H1 (cell line): ENCODE results near the gene FKBP10. TPM values are rescaled to one million over a fixed set of nuclear protein-coding genes. Genes with fewer than 3 reads are reported as not detected.

Experiments
- CTCF ChIA-PET: fragments of 300-600 bp; sonication (Branson Sonifier 250); formaldehyde crosslinking; loops from one replicate; lab custom pipeline; 2021; ENCODE audit not compliant: partially characterized antibody; lab: Charles Lee
- POLR2A ChIA-PET: fragments of 300-600 bp; sonication (Branson Sonifier 250); formaldehyde crosslinking; loops from one replicate; lab custom pipeline; 2021; ENCODE audit warnings: inconsistent platforms; ENCODE audit not compliant: partially characterized antibody; lab: Charles Lee
- DNase-seq, 2 experiments: peaks; one replicate each; pipeline versions ENCODE4 v3.0.0 to v3.0.0-alpha.2; 2010 to 2022; ENCODE audit warnings: low spot score in 2 of 2, low read depth in 1 of 2, mixed read lengths in 1 of 2
- FAIRE-seq: peaks from 2 replicates; lab custom pipeline; 2011; peaks lifted over from hg19 to GRCh38; lab: Jason Lieb, UNC
- H2AFZ ChIP-seq: 2 replicates; pipeline ENCODE4 v1.8.1; 2012; ENCODE audit warnings: low read length, inconsistent platforms
- H2AK5ac ChIP-seq: 2 replicates; pipeline ENCODE4 v1.6.1; 2013; ENCODE audit warnings: low read depth, low read length
- H2BK120ac ChIP-seq: replicated peaks from 2 replicates; pipeline ENCODE3; 2013; ENCODE audit warnings: low read depth, low read length, inconsistent platforms
- H2BK12ac ChIP-seq: 2 replicates; pipeline ENCODE4 v1.6.1; 2013; ENCODE audit warnings: low read depth, low read length
- H2BK15ac ChIP-seq: 2 replicates; pipeline ENCODE4 v1.6.1; 2013; ENCODE audit warnings: low read length
- H2BK20ac ChIP-seq: 2 replicates; pipeline ENCODE4 v1.6.1; 2013; ENCODE audit warnings: low read length
- H2BK5ac ChIP-seq: 2 replicates; pipeline ENCODE4 v1.6.1; 2013; ENCODE audit warnings: low read depth, low read length
- H3K14ac ChIP-seq: 2 replicates; pipeline ENCODE4 v1.6.1; 2013; ENCODE audit warnings: inconsistent platforms; ENCODE audit not compliant: insufficient read length
- H3K18ac ChIP-seq: 2 replicates; pipeline ENCODE4 v1.6.1; 2013; ENCODE audit warnings: low read length; ENCODE audit errors: extremely low read depth
- H3K23ac ChIP-seq: 2 replicates; pipeline ENCODE4 v1.6.1; 2013; ENCODE audit warnings: inconsistent platforms; ENCODE audit not compliant: insufficient read length
- H3K23me2 ChIP-seq: 2 replicates; pipeline ENCODE4 v1.6.1; 2013; ENCODE audit warnings: low read depth, low read length
- H3K27ac ChIP-seq: 2 replicates; pipeline ENCODE4 v1.6.1; 2011; ENCODE audit warnings: low read depth, low read length, inconsistent platforms
- H3K27me3 ChIP-seq, 4 experiments: replicated peaks in 1 of 4; 1 replicate in 1 of 4; 2 replicates in 3 of 4; pipeline versions ENCODE4 v1.6.1 to v1.8.1; 2011 to 2013; ENCODE audit warnings: low read length in 3 of 4, mild to moderate bottlenecking in 3 of 4, inconsistent platforms in 2 of 4, mixed read lengths in 2 of 4, moderate library complexity in 1 of 4; ENCODE audit not compliant: control insufficient read depth in 3 of 4, insufficient read depth in 3 of 4; ENCODE audit errors: extremely low read depth in 1 of 4
- H3K36me3 ChIP-seq, 4 experiments: 2 replicates each; pipeline versions ENCODE4 v1.6.1 to v1.8.1; 2011 to 2013; ENCODE audit warnings: mild to moderate bottlenecking in 4 of 4, low read length in 3 of 4, moderate library complexity in 2 of 4, control low read depth in 1 of 4, inconsistent platforms in 1 of 4; ENCODE audit not compliant: insufficient read depth in 4 of 4, control insufficient read depth in 2 of 4
- H3K4ac ChIP-seq: replicated peaks from 2 replicates; pipeline ENCODE3; 2013; ENCODE audit warnings: low read length, low read depth, mixed read lengths, inconsistent platforms; ENCODE audit not compliant: insufficient read length
- H3K4me1 ChIP-seq, 4 experiments: replicated peaks in 1 of 4; 1 replicate in 1 of 4; 2 replicates in 3 of 4; pipeline versions ENCODE4 v1.6.1 to v1.8.1; 2011 to 2013; ENCODE audit warnings: low read length in 3 of 4, inconsistent platforms in 2 of 4, mixed read lengths in 1 of 4; ENCODE audit not compliant: insufficient read depth in 4 of 4, control insufficient read depth in 3 of 4
- H3K4me2 ChIP-seq, 2 experiments: 2 replicates each; pipeline versions ENCODE4 v1.6.1 to v1.8.1; 2011 to 2013; ENCODE audit warnings: low read depth in 2 of 2, low read length in 2 of 2, control low read depth in 1 of 2, inconsistent platforms in 1 of 2, mild to moderate bottlenecking in 1 of 2; ENCODE audit not compliant: insufficient read depth in 1 of 2
- H3K4me3 ChIP-seq, 4 experiments: fragments of 200-600, 300-600 bp in 1 of 4; sonication (generic), shearing (Covaris generic), sonication (Bioruptor Twin) in 1 of 4; 2 replicates each; pipeline versions ENCODE4 v1.5.1 to v1.8.1; 2011 to 2016; ENCODE audit warnings: low read length in 4 of 4, low read depth in 3 of 4, control low read depth in 2 of 4, inconsistent platforms in 2 of 4, mild to moderate bottlenecking in 2 of 4, mixed read lengths in 1 of 4, moderate library complexity in 1 of 4; ENCODE audit not compliant: insufficient read depth in 2 of 4; ENCODE audit errors: extremely low read depth in 1 of 4
- H3K56ac ChIP-seq: replicated peaks from 2 replicates; pipeline ENCODE3; 2013; ENCODE audit warnings: low read depth, mild to moderate bottlenecking, mixed read lengths, low read length, inconsistent platforms; ENCODE audit not compliant: insufficient read length
- H3K79me1 ChIP-seq: 2 replicates; pipeline ENCODE4 v1.6.1; 2013; ENCODE audit warnings: low read depth, low read length, control low read depth
- H3K79me2 ChIP-seq, 2 experiments: 2 replicates each; pipeline versions ENCODE4 v1.6.1 to v1.8.1; 2012 to 2013; ENCODE audit warnings: low read length in 2 of 2, mild to moderate bottlenecking in 2 of 2, inconsistent platforms in 1 of 2; ENCODE audit not compliant: insufficient read depth in 2 of 2, control insufficient read depth in 1 of 2
- H3K9ac ChIP-seq, 4 experiments: replicated peaks in 1 of 4; 1 replicate in 1 of 4; 2 replicates in 3 of 4; pipeline versions ENCODE4 v1.6.1 to v1.8.1; 2011 to 2013; ENCODE audit warnings: low read depth in 3 of 4, low read length in 3 of 4, control low read depth in 2 of 4, mild to moderate bottlenecking in 2 of 4, moderate library complexity in 2 of 4, inconsistent platforms in 1 of 4; ENCODE audit errors: extremely low read depth in 1 of 4
- H3K9me3 ChIP-seq, 2 experiments: 2 replicates each; pipeline versions ENCODE4 v1.6.1 to v1.8.1; 2012 to 2013; ENCODE audit warnings: mild to moderate bottlenecking in 2 of 2, moderate library complexity in 2 of 2, control low read depth in 1 of 2, inconsistent platforms in 1 of 2, low read depth in 1 of 2, low read length in 1 of 2, mixed read lengths in 1 of 2; ENCODE audit not compliant: insufficient read depth in 2 of 2
- H4K20me1 ChIP-seq, 2 experiments: replicated peaks in 1 of 2; 2 replicates each; pipeline versions ENCODE3 to v1.8.1; 2011 to 2013; ENCODE audit warnings: inconsistent platforms in 2 of 2, low read length in 2 of 2, mild to moderate bottlenecking in 1 of 2; ENCODE audit not compliant: insufficient read depth in 2 of 2, control insufficient read depth in 1 of 2
- H4K5ac ChIP-seq: 2 replicates; pipeline ENCODE4 v1.6.1; 2013; ENCODE audit warnings: low read length, low read depth, mixed read lengths, inconsistent platforms; ENCODE audit not compliant: insufficient read length
- H4K8ac ChIP-seq: 2 replicates; pipeline ENCODE4 v1.8.0; 2013; ENCODE audit warnings: mild to moderate bottlenecking, moderate library complexity, low read length, inconsistent platforms; ENCODE audit not compliant: insufficient read depth; ENCODE audit errors: extremely low read depth
- H4K91ac ChIP-seq: replicated peaks from 2 replicates; pipeline ENCODE3; 2013; ENCODE audit warnings: low read length, mixed read lengths, inconsistent platforms; ENCODE audit not compliant: insufficient read length
- CBX8 ChIP-seq: fragments of 300-800, 300-1000 bp; sonication (generic); IDR thresholded peaks from 2 replicates; pipeline ENCODE4 v1.7.1; 2016; ENCODE audit warnings: low read depth, low read length, borderline replicate concordance
- HDAC6 ChIP-seq: IDR thresholded peaks from one replicate; pipeline ENCODE4 v1.7.1; 2012; ENCODE audit warnings: low read depth, mild to moderate bottlenecking, inconsistent platforms, low read length, moderate library complexity
- SUZ12 ChIP-seq: fragments of 200-600 bp; sonication (generic); IDR thresholded peaks from 2 replicates; pipeline ENCODE4 v1.6.1; 2012; ENCODE audit warnings: mild to moderate bottlenecking, inconsistent platforms, low read length, moderate library complexity, mixed read lengths
- WGBS, 2 experiments: shearing (Covaris generic) in 1 of 2; methylation state at CpG; one replicate each; pipeline versions ENCODE4 v1.1.6 to v1.1.7; 2013 to 2015; ENCODE audit warnings: low lambda C conversion rate in 2 of 2, mixed read lengths in 2 of 2, inconsistent platforms in 1 of 2, low coverage in 1 of 2, missing lambda C conversion rate in 1 of 2; ENCODE audit not compliant: insufficient replicate concordance in 2 of 2, insufficient coverage in 1 of 2, insufficient read length in 1 of 2; ENCODE audit errors: extremely low coverage in 1 of 2, missing lambda C conversion rate in 1 of 2; 5-methylcytosine and 5-hydroxymethylcytosine counted together
- polyA plus RNA-seq, 7 experiments: library from polyadenylated mRNA; depleted of rRNA in 3 of 7; stranded (reverse) in 5 of 7; unstranded in 2 of 7; fragments of >200 nt in 5 of 7; fragments of 200-250 nt in 2 of 7; gene quantifications; 1 replicate in 5 of 7; 2 replicates in 1 of 7; 4 replicates in 1 of 7; pipeline versions ENCODE4 v1.2.1 to v1.2.3, GENCODE V29; 2011 to 2013; ENCODE audit warnings: missing spikeins in 2 of 7, mixed read lengths in 2 of 7
- total RNA-seq: library from RNA; stranded (reverse); fragmentation: NEBNext Ultra II Directional; extraction: Animal tissue kit (Norgen Biotek cat#: 25700); gene quantifications from 2 replicates; pipeline ENCODE4 v1.2.1, GENCODE V29; 2021
- TF ChIP-seq, protein P1 (sequence below): IDR thresholded peaks from 2 replicates; pipeline ENCODE4 v1.6.1; 2012; ENCODE audit warnings: low read length, inconsistent platforms

FKBP10 gene
- total and polyA plus RNA-seq, 2 of the 8 experiments (the other 6 are each of a cell fraction or from before 2014, with no cell fraction given): 173 to 283 TPM

DNA sequence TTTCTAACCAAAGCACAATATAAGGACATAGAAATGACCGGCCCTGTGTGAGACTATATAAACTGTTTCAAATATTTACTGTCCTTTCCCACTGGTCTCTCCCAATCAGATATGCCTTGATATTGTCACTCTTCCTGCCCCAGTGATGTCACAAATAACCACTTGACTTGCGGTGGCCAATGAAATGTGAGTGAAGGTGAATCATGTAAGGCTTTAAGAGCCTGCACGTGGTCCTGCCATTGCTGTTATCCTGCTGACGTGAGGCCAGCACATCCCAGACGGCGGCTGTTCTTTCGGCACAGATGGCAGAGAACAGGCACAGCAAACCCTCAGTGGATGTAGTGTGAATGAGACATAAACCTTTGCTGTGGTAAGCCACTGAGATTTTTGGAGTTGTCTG is 57.8 kb downstream of the FKBP10 start:
- Histone ChIP-seq H4K5ac (no peak overlapping the region), H3K4me2 (no peak overlapping the region), H3K23me2 (no peaks in the 10 kb centered on the region), H2BK120ac (no peak overlapping the region), H2BK5ac (no peak overlapping the region), H3K79me2 (no peaks in the 10 kb centered on the region), H3K56ac (no peak overlapping the region), H4K8ac (no peak overlapping the region), H3K4ac (no peak overlapping the region), H3K4me1 (no peaks in the 10 kb centered on the region), H3K23ac (no peak overlapping the region), H4K20me1 (peaks cover 0 to 11% of the 10 kb centered on the region in 2 experiments), H3K9ac (no peak overlapping the region), H2BK12ac (no peak overlapping the region), H2BK15ac (no peak overlapping the region), H3K18ac (no peak overlapping the region), H2AK5ac (no peak overlapping the region), H3K27ac (no peak overlapping the region), H3K9me3 (peaks cover 0 to under 1% of the 10 kb centered on the region in 2 experiments; a peak in 1 of 4 replicates), H3K27me3 (no peaks in the 10 kb centered on the region), H3K79me1 (no peaks in the 10 kb centered on the region; the same call in 1 of the 2 replicates), H3K36me3 (peaks cover 35 to 75% (median 72%) of the 10 kb centered on the region in 4 experiments), H3K14ac (no peak overlapping the region), H3K4me3 (no peak overlapping the region), H2BK20ac (no peak overlapping the region), H4K91ac (no peak overlapping the region), H2AFZ (no peak overlapping the region)
- ChIA-PET POLR2A (interaction anchor here (1.1 to 2.1 kb wide), 2 partner anchors 51 to 182 kb away, joined by 3 to 5 read pairs; no protein-coding TSS in a partner anchor), CTCF (interaction anchor here (0.6 to 1.4 kb wide), 3 partner anchors 11 to 44 kb away, joined by 3 read pairs; no protein-coding TSS in a partner anchor)
- no peak for FAIRE-seq
- DNase-seq: no peak
- whole genome bisulfite sequencing, 2 experiments: 92% methylated on average over 7 of the region's 7 CpGs; no CpG with 5 or more reads in 1 of the 2 experiments
- TF ChIP-seq CBX8 (no peak), SUZ12 (no peak), HDAC6 (no peak)
- TF ChIP-seq, protein P1, sequence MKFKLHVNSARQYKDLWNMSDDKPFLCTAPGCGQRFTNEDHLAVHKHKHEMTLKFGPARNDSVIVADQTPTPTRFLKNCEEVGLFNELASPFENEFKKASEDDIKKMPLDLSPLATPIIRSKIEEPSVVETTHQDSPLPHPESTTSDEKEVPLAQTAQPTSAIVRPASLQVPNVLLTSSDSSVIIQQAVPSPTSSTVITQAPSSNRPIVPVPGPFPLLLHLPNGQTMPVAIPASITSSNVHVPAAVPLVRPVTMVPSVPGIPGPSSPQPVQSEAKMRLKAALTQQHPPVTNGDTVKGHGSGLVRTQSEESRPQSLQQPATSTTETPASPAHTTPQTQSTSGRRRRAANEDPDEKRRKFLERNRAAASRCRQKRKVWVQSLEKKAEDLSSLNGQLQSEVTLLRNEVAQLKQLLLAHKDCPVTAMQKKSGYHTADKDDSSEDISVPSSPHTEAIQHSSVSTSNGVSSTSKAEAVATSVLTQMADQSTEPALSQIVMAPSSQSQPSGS: no peak
